DOHH2 (cell line): ENCODE measurements around the gene WNT9B.

Experiments
- H3F3A ChIP-seq: fragments of 200-600 bp; sonication (generic), shearing (Covaris generic); 2 replicates; pipeline ENCODE4 v1.6.0; 2016; ENCODE audit warnings: antibody characterized with exemption, mild to moderate bottlenecking; ENCODE audit not compliant: control insufficient read depth, insufficient read depth
- H3K27ac ChIP-seq: fragments of 200-600 bp; sonication (generic); 2 replicates; pipeline ENCODE4 v1.5.1; 2014; ENCODE audit warnings: low read depth, mild to moderate bottlenecking, low read length, moderate library complexity
- H3K27me3 ChIP-seq: fragments of 200-600 bp; sonication (generic); 2 replicates; pipeline ENCODE4 v1.6.1; 2014; ENCODE audit warnings: mild to moderate bottlenecking, low read length, mixed read lengths; ENCODE audit not compliant: control insufficient read depth
- H3K36me3 ChIP-seq: fragments of 200-600 bp; sonication (generic); 2 replicates; pipeline ENCODE4 v1.6.1; 2014; ENCODE audit warnings: mild to moderate bottlenecking, low read length, moderate library complexity, mixed read lengths; ENCODE audit not compliant: control insufficient read depth
- H3K4me1 ChIP-seq: fragments of 200-600 bp; sonication (generic); 2 replicates; pipeline ENCODE4 v1.6.1; 2014; ENCODE audit warnings: mild to moderate bottlenecking, low read length, mixed read lengths; ENCODE audit not compliant: control insufficient read depth
- H3K4me2 ChIP-seq: fragments of 200-600 bp; sonication (generic); 2 replicates; pipeline ENCODE4 v1.6.0; 2014; ENCODE audit warnings: mild to moderate bottlenecking, low read length, moderate library complexity
- H3K4me3 ChIP-seq: fragments of 200-600 bp; sonication (generic); 2 replicates; pipeline ENCODE4 v1.5.1; 2014; ENCODE audit warnings: mild to moderate bottlenecking, low read length, mixed read lengths
- H3K79me2 ChIP-seq: fragments of 200-600 bp; sonication (generic); 2 replicates; pipeline ENCODE4 v1.6.1; 2014; ENCODE audit warnings: mild to moderate bottlenecking, low read length, mixed read lengths; ENCODE audit not compliant: control insufficient read depth
- H3K9me2 ChIP-seq: fragments of 200-600 bp; sonication (generic); replicated peaks from 2 replicates; pipeline ENCODE4 v1.6.1; 2014; ENCODE audit warnings: mild to moderate bottlenecking, low read length, mixed read lengths; ENCODE audit not compliant: control insufficient read depth
- H3K9me3 ChIP-seq: fragments of 200-600 bp; sonication (generic); 2 replicates; pipeline ENCODE4 v1.6.1; 2014; ENCODE audit warnings: antibody characterized with exemption, low read length, mixed read lengths; ENCODE audit not compliant: control insufficient read depth, insufficient read depth
- H4K20me1 ChIP-seq: fragments of 200-600 bp; sonication (generic); 2 replicates; pipeline ENCODE4 v1.6.0; 2014; ENCODE audit warnings: low read depth, mild to moderate bottlenecking, antibody characterized with exemption, low read length, moderate library complexity; ENCODE audit not compliant: control insufficient read depth, insufficient read depth
- CTCF ChIP-seq: fragments of 200-600 bp; sonication (generic); IDR thresholded peaks from one replicate; pipeline ENCODE4 v1.5.1; 2014; ENCODE audit warnings: antibody characterized with exemption, mild to moderate bottlenecking, low read depth, low read length; ENCODE audit not compliant: poor library complexity, severe bottlenecking
- EZH2phosphoT487 ChIP-seq: fragments of 200-600 bp; sonication (generic); IDR thresholded peaks from 2 replicates; pipeline ENCODE4 v1.6.1; 2017; ENCODE audit warnings: borderline replicate concordance, mild to moderate bottlenecking, antibody characterized with exemption, low read length, moderate library complexity, mixed read lengths

Gene WNT9B

GRCh38 chr17:46814446-46814845 lies 36.9 kb upstream of the WNT9B start:
- H3K27ac ChIP-seq: no peak overlapping the region
- H3K4me3 ChIP-seq: no peak overlapping the region
- no peaks in the 10 kb centered on the region for H3F3A ChIP-seq
- no peaks in the 10 kb centered on the region for H3K4me1 ChIP-seq
- H3K4me2 ChIP-seq: no peak overlapping the region
- no peaks in the 10 kb centered on the region for H3K79me2 ChIP-seq
- H3K9me2 ChIP-seq: no peaks in the 10 kb centered on the region
- H4K20me1 ChIP-seq: no peaks in the 10 kb centered on the region; the same call in 1 of the 2 replicates
- no peak for TF ChIP-seq EZH2phosphoT487
- H3K9me3 ChIP-seq: no peaks in the 10 kb centered on the region
- H3K36me3 ChIP-seq: no peaks in the 10 kb centered on the region
- peaks cover 48% of the 10 kb centered on the region for H3K27me3 ChIP-seq

GRCh38 chr17:46815474-46816353 lies 35.7 kb upstream of the WNT9B start:
- no peaks in the 10 kb centered on the region for H3F3A ChIP-seq
- no peaks in the 10 kb centered on the region for H3K36me3 ChIP-seq
- no peak overlapping the region for H3K4me3 ChIP-seq
- no peaks in the 10 kb centered on the region; the same call in 1 of the 2 replicates for H4K20me1 ChIP-seq
- H3K9me2 ChIP-seq: no peaks in the 10 kb centered on the region
- peaks cover 61% of the 10 kb centered on the region for H3K27me3 ChIP-seq
- no peak overlapping the region for H3K27ac ChIP-seq
- no peaks in the 10 kb centered on the region for H3K4me1 ChIP-seq
- H3K9me3 ChIP-seq: no peaks in the 10 kb centered on the region
- H3K4me2 ChIP-seq: no peak overlapping the region
- no peaks in the 10 kb centered on the region for H3K79me2 ChIP-seq
- TF ChIP-seq EZH2phosphoT487 (no peak), CTCF (no peak)

- no peak overlapping the region for H3K4me2 ChIP-seq
- H4K20me1 ChIP-seq: no peaks in the 10 kb centered on the region; the same call in 1 of the 2 replicates
- no peaks in the 10 kb centered on the region for H3K79me2 ChIP-seq
- H3K4me3 ChIP-seq: no peak overlapping the region
- no peak overlapping the region for H3K27ac ChIP-seq
- no peaks in the 10 kb centered on the region for H3F3A ChIP-seq
- no peaks in the 10 kb centered on the region for H3K4me1 ChIP-seq
- peaks cover 65% of the 10 kb centered on the region for H3K27me3 ChIP-seq
- H3K9me3 ChIP-seq: no peaks in the 10 kb centered on the region
- H3K36me3 ChIP-seq: no peaks in the 10 kb centered on the region
- no peaks in the 10 kb centered on the region for H3K9me2 ChIP-seq
- TF ChIP-seq EZH2phosphoT487 (peak; percentile 87), CTCF (no peak)
Measured at GRCh38 chr17:46817151-46817900, 34.1 kb upstream of the WNT9B start.

- Histone ChIP-seq H3K36me3 (no peaks in the 10 kb centered on the region), H3K27me3 (peaks cover 62% of the 10 kb centered on the region), H3K27ac (no peak overlapping the region), H3K9me2 (no peaks in the 10 kb centered on the region), H3K79me2 (no peaks in the 10 kb centered on the region), H3K4me1 (no peaks in the 10 kb centered on the region), H3K4me3 (no peak overlapping the region), H3K9me3 (no peaks in the 10 kb centered on the region), H3K4me2 (no peak overlapping the region), H3F3A (no peaks in the 10 kb centered on the region), H4K20me1 (no peaks in the 10 kb centered on the region; the same call in 1 of the 2 replicates)
- TF ChIP-seq EZH2phosphoT487 (no peak; the same call in 1 of the 2 replicates), CTCF (no peak)
Measured at GRCh38 chr17:46817901-46818209, 33.5 kb upstream of the WNT9B start.
